ENCODE results near the gene RBM5.

DNA sequence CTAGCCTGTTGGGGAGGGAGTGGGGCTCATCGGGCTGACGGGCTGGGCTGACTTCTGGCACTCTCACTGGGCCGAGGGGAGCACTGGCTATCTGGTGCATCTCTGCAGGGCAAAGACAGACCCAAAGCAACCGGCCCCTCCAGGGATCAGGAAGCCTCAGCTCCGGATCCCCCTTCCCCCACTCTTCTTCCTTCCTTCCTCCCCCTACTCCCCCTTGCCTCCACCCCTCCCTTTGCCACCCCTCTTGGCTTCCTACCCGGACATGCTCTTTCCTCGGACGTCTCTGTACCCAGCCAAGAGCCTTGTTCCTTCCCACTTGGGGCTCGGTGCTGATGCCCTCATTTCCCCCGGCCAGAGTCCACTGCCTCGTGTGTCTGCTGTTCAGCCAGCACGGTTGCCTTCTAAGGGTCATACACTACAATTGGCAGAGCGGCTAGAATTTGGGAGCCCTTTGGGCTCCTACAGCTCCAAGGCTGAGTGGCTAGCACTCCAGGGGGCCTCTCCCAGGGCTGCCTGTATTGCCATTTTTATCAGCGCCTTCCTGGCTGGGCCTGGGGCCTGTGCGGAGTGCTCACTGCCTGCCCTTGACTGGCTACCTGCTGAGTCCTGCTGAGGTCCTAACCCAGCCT, 77.3 kb downstream of the RBM5 start:
- TF ChIP-seq POLR2A (IDR thresholded peaks at IDR 0.05; ENCODE audit: low read depth, low read length) (no peak), TAF1 (IDR thresholded peaks at IDR 0.05; ENCODE audit: low read depth, low read length) (no peak), POLR2AphosphoS5 (IDR thresholded peaks at IDR 0.05; ENCODE audit: low read depth, low read length) (no peak)

Measured in GM12891 (cell line).